ENCODE measurements around the gene WSCD2. TPM values are rescaled to one million over a fixed set of nuclear protein-coding genes. Genes with fewer than 3 reads are reported as not detected.

WSCD2 gene
- total and polyA plus RNA-seq, 8 donors: 0.25 to 6.7 (median 1.4) TPM; not detected in 3

- Histone ChIP-seq H3K4me3 (no peak overlapping the region), H3K27me3 (peaks cover 0 to 10% (median 6%) of the 10 kb centered on the region in 3 donors), H3K4me1 (no peaks in the 10 kb centered on the region), H3K36me3 (no peaks in the 10 kb centered on the region), H3K9me3 (no peaks in the 10 kb centered on the region), H3K27ac (no peak overlapping the region)
- TF ChIP-seq POLR2AphosphoS5 (IDR thresholded peaks at IDR 0.05) (no peak), EP300 (IDR thresholded peaks at IDR 0.05) (no peak), POLR2A (IDR thresholded peaks at IDR 0.05) (no peak), CTCF (IDR thresholded peaks at IDR 0.05) (no peak)
- DNase-seq: no peak
- intact Hi-C loops (cut with DNase I; ENCODE audit: low total_unique reads): no loop called here
- WGBS, 5 donors: 16 to 37% (median 20%) methylated on average over 2 of the region's 2 CpGs
Measured at GRCh38 chr12:108282160-108282559, 153.1 kb downstream of the WSCD2 start.

GRCh38 chr12:108282676-108283075 lies 153.6 kb downstream of the WSCD2 start:
- DNase-seq: no peak
- TF ChIP-seq POLR2AphosphoS5 (IDR thresholded peaks at IDR 0.05) (no peak), EP300 (IDR thresholded peaks at IDR 0.05) (no peak), CTCF (IDR thresholded peaks at IDR 0.05) (no peak), POLR2A (IDR thresholded peaks at IDR 0.05) (no peak)
- Histone ChIP-seq H3K4me1 (no peaks in the 10 kb centered on the region), H3K27me3 (peaks cover 0 to 10% (median 6%) of the 10 kb centered on the region in 3 donors), H3K4me3 (no peak overlapping the region), H3K36me3 (no peaks in the 10 kb centered on the region), H3K9me3 (no peaks in the 10 kb centered on the region), H3K27ac (no peak overlapping the region)
- WGBS, 5 donors: 56 to 65% (median 63%) methylated on average over 3 of the region's 3 CpGs
- intact Hi-C loops (cut with DNase I; ENCODE audit: low total_unique reads): no loop called here

- no peak overlapping the region for H3K4me3 ChIP-seq
- no peak overlapping the region for H3K27ac ChIP-seq
- H3K9me3 ChIP-seq: no peaks in the 10 kb centered on the region
- peaks cover 0 to 10% (median 6%) of the 10 kb centered on the region in 3 donors for H3K27me3 ChIP-seq
- 41 to 60% (median 55%) methylated on average over 5 to 7 of the region's 7 CpGs for WGBS, 5 donors
- H3K4me1 ChIP-seq: no peaks in the 10 kb centered on the region
- no peaks in the 10 kb centered on the region for H3K36me3 ChIP-seq
- intact Hi-C loops (cut with DNase I; ENCODE audit: low total_unique reads): no loop called here
- DNase-seq: no peak
- no peak for TF ChIP-seq CTCF (IDR thresholded peaks at IDR 0.05)
- TF ChIP-seq POLR2AphosphoS5 (IDR thresholded peaks at IDR 0.05): no peak
- no peak for TF ChIP-seq POLR2A (IDR thresholded peaks at IDR 0.05)
- no peak for TF ChIP-seq EP300 (IDR thresholded peaks at IDR 0.05)
Measured at GRCh38 chr12:108284163-108284562, 155.1 kb downstream of the WSCD2 start.

- no peak for DNase-seq
- no peak for TF ChIP-seq EP300 (IDR thresholded peaks at IDR 0.05)
- no peak for TF ChIP-seq POLR2AphosphoS5 (IDR thresholded peaks at IDR 0.05)
- TF ChIP-seq CTCF (IDR thresholded peaks at IDR 0.05): no peak
- no peak for TF ChIP-seq POLR2A (IDR thresholded peaks at IDR 0.05)
- Histone ChIP-seq H3K4me1 (no peaks in the 10 kb centered on the region), H3K9me3 (no peaks in the 10 kb centered on the region), H3K27ac (no peak overlapping the region), H3K36me3 (no peaks in the 10 kb centered on the region), H3K27me3 (peaks cover 0 to 10% (median 6%) of the 10 kb centered on the region in 3 donors), H3K4me3 (no peak overlapping the region)
- intact Hi-C loops (cut with DNase I; ENCODE audit: low total_unique reads): no loop called here
- WGBS, 5 donors: 45 to 56% (median 48%) methylated on average over 2 of the region's 2 CpGs
Measured at GRCh38 chr12:108285016-108285415, 155.9 kb downstream of the WSCD2 start.

Data from stomach (tissue), 9 donors.